HL-60 (cell line): Measurements from ENCODE around the gene ZBTB5.
A peak's percentile ranks its signal among the peaks of the same experiment; 100 is the strongest.

Experiments used
- POLR2AphosphoS5 ChIP-seq: IDR thresholded peaks from 2 replicates; pipeline ENCODE4 v1.6.1; 2012; ENCODE audit warnings: low read depth
- SPI1 ChIP-seq: IDR thresholded peaks from 2 replicates; pipeline ENCODE4 v1.6.1; 2012; ENCODE audit warnings: low read depth, mild to moderate bottlenecking, borderline replicate concordance
- TF ChIP-seq, protein P1 (sequence below): IDR thresholded peaks from one replicate; pipeline ENCODE4 v1.5.1; 2011; ENCODE audit warnings: low read length, control low read depth, inconsistent platforms; ENCODE audit not compliant: insufficient read depth
- TF ChIP-seq, protein P2 (sequence below): IDR thresholded peaks from 2 replicates; pipeline ENCODE4 v1.6.1; 2012; ENCODE audit warnings: low read depth; ENCODE audit not compliant: insufficient replicate concordance

DNA sequence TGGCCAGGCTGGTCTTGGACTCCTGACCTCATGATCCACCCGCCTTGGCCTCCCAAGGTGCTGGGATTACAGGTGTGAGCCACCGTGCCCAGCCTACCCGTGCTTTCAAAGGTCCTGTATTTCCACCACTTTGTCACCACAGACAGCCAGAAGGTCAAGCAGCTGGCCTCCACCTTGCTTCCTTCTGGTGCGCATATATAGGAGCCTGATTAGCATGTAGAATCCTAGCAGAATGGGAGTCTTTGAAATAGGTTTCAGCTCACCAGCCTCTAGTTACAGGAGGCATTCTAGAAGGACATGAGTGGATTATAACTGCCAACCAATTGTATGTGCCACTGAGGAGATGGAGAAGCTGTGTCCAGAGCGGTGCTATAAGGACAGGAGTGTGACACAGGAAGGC is 39.4 kb upstream of the ZBTB5 start:
- TF ChIP-seq, protein P1, sequence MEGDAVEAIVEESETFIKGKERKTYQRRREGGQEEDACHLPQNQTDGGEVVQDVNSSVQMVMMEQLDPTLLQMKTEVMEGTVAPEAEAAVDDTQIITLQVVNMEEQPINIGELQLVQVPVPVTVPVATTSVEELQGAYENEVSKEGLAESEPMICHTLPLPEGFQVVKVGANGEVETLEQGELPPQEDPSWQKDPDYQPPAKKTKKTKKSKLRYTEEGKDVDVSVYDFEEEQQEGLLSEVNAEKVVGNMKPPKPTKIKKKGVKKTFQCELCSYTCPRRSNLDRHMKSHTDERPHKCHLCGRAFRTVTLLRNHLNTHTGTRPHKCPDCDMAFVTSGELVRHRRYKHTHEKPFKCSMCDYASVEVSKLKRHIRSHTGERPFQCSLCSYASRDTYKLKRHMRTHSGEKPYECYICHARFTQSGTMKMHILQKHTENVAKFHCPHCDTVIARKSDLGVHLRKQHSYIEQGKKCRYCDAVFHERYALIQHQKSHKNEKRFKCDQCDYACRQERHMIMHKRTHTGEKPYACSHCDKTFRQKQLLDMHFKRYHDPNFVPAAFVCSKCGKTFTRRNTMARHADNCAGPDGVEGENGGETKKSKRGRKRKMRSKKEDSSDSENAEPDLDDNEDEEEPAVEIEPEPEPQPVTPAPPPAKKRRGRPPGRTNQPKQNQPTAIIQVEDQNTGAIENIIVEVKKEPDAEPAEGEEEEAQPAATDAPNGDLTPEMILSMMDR, result no peak
- peak; percentile 38; the same call in 1 of the 2 replicates for TF ChIP-seq POLR2AphosphoS5
- TF ChIP-seq SPI1, result no peak
- TF ChIP-seq, protein P2, sequence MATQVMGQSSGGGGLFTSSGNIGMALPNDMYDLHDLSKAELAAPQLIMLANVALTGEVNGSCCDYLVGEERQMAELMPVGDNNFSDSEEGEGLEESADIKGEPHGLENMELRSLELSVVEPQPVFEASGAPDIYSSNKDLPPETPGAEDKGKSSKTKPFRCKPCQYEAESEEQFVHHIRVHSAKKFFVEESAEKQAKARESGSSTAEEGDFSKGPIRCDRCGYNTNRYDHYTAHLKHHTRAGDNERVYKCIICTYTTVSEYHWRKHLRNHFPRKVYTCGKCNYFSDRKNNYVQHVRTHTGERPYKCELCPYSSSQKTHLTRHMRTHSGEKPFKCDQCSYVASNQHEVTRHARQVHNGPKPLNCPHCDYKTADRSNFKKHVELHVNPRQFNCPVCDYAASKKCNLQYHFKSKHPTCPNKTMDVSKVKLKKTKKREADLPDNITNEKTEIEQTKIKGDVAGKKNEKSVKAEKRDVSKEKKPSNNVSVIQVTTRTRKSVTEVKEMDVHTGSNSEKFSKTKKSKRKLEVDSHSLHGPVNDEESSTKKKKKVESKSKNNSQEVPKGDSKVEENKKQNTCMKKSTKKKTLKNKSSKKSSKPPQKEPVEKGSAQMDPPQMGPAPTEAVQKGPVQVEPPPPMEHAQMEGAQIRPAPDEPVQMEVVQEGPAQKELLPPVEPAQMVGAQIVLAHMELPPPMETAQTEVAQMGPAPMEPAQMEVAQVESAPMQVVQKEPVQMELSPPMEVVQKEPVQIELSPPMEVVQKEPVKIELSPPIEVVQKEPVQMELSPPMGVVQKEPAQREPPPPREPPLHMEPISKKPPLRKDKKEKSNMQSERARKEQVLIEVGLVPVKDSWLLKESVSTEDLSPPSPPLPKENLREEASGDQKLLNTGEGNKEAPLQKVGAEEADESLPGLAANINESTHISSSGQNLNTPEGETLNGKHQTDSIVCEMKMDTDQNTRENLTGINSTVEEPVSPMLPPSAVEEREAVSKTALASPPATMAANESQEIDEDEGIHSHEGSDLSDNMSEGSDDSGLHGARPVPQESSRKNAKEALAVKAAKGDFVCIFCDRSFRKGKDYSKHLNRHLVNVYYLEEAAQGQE, result no peak
